Astrocyte of the hippocampus (primary cell): ENCODE measurements around the gene FOXO3B.
"Not testable (repeated sequence)": the region's sequence is repeated elsewhere in the genome, so short reads cannot be mapped to it uniquely, and the experiment has no call there.

Experiments used
- DNase-seq: peaks from one replicate; pipeline ENCODE4 v3.0.0; 2011; ENCODE audit warnings: low read depth, low spot score

FOXO3B gene

DNA sequence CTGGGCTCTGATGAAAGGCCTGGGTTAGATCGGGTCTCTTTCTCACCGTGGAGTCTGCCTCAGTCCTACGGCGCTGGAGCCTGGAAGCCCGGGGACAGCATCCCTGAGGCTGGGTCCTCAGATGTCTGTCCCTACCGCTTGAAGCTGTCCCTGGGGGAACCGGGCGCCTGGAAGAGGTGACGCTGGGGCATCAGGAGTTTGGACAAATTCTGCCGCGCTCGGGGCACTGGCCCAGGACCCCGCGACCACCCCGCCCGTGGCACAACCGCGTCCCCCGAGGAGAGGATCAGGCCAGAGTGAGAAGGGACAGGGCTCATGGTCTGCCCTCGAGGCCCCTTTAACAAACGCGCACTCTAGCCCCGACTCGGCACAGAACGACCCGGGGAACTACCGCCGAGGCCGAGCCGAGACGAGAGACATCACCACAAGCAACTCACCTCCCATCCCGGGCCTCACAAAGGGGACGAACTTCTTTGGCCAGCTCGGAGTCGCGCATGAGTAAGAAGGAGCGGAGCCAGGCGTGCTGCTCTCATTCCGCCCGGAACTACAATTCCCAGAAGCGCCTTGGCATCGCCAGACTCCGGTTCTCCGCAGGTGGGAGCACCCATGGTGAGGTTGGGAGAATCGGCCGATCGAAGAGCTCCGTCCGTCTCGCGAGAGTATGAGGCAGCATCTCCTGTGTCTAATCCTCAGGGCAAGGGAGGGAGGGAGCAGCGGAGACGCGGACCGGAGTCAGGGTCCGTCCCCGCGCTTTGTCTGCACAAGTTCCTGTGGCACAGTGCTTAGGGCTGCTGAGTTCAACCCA, at the start of gene FOXO3B:
TSS of gene FOXO3B (minus strand) at position 548 of the 805 bp plus-strand sequence. CDS start 663 bp downstream, outside the sequence.
- DNase-seq: peak; percentile 96

DNA sequence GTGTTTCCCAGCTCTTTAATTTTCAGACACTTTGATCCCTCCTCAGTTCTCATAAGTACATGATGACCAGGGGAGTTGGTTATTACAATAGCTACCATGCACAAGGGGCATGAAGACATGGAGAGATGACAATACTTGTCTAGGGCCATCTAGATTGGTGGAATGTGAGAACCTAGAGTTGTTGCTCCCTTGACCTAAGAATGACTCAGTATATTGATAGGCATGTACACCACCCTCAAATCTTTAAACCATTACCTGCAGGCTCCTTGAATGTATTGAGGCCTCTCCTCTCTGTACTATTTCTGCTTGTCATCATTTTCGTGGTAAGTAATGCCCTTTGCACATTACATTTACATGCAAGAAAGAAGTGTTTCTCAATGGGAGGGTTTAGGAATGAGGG, 41.4 kb upstream of the FOXO3B start:
- DNase-seq: not testable (repeated sequence)

DNA sequence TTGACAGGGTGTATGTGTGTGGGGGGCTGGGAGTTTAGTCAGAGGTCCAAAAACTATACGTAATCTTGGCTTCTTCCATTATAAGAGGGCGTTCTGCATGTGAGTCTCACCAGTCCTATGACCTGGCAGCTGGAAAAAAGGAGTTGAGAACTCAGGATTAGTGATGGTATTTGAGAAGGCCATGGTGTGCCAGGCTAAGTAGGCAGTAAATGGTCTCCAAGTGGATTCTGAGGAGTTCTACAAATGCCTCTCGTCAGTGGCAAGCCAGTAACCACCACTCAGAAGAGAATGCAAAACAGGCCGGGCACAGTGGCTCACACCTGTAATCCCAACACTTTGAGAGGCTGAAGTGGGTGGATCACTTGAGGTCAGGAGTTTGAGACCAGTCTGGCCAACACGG, 40.5 kb upstream of the FOXO3B start:
- not testable (repeated sequence) for DNase-seq

GRCh38 chr17:18721775-18722547, 39.8 kb upstream of the FOXO3B start:
- DNase-seq: not testable (repeated sequence)

DNA sequence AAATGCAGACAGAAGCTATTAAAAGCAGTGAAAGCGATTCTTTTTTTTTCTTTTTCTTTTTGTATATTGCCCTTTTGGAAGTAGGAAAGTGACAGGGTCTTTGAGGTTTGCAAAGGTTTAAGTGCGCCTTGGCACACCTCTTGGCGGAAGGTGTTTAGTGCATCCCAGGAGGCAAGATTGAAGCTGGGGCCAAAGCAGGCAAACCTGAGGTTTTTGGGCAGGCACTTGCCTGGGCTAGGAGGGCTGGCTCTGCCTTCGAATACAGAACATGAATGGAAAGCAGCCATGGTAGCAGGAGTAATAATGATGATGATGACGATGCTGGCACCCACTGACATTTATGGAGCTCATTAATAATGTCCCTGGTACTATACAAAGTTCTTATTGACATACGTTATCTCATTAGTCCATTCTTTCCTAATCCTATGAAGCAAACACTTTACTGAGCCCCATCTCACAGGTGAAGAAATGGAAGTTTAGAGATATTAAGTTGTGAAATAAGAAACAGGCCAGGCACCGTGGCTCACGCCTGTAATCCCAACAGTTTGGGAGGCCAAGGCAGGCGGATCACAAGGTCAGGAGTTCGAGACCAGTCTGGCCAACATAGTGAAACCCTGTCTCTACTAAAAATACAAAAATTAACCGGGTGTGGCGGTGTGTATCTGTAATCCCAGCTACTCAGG, 37.5 kb upstream of the FOXO3B start:
- not testable (repeated sequence) for DNase-seq

GRCh38 chr17:18718643-18719427, 36.7 kb upstream of the FOXO3B start:
- peak; percentile 57 for DNase-seq

- DNase-seq: peak; percentile 70
Observed at GRCh38 chr17:18712354-18712999, 30.4 kb upstream of the FOXO3B start.

GRCh38 chr17:18708215-18708614, 26.1 kb upstream of the FOXO3B start:
- DNase-seq: not testable (repeated sequence)

DNA sequence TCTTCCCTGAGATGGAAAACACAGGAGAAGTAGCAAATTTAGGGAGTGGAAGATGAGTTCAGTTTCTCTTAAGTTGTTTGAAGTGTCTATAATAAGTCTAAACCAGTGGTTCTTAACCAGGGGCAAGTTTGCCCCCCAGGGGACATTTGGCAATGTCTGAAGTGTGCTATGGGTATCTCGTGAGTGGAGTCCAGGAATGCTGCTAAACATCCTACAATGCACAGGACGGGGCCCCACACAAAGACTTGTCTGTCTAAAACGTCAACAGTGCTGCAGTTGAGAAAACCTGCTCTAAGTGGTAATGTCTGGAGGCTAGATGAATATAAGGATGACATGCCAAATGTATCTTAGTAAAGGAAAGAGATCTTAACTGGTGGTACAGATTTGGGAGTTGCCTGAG, 23.8 kb upstream of the FOXO3B start:
- not testable (repeated sequence) for DNase-seq

GRCh38 chr17:18698473-18699103, 16.5 kb upstream of the FOXO3B start:
- not testable (repeated sequence) for DNase-seq

DNA sequence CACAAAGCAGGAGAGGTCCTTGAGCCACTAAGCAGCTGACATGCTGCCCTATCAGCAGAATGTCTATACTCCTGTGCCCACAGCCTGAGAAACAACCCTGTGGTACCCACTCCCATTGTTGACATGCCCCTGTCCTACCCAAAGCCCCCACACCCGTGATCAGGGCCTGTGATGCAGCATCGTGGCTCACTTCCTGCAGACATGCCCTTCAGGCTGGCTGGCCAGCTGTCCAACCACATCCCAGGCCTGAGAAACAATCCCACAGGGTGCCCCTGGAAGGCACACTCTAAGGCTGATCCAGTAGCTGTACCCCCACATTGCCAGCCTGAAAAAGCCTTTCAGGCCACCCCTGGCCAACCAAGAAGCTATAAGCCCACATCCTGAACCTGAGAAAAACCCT, 13.0 kb upstream of the FOXO3B start:
- DNase-seq: not testable (repeated sequence)

DNA sequence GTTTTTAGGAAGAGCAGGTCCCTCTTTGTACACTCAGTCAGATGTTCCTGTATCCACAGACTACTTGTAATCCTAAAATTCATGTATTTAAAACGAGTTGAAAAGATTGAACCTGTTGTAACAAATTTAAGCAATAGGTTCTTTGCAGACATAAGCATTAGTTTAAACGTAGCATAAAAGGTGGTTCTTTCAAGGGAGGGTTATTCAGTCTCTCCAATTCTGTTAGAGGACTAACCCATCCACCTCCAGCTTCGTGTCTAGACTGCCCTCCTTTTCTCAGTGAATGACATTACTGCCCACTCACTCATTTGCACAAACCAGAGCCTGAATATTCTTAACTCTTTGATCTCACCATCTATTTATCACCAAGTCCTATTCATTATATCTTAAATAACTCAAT, 554 bp upstream of the FOXO3B start:
- not testable (repeated sequence) for DNase-seq

DNA sequence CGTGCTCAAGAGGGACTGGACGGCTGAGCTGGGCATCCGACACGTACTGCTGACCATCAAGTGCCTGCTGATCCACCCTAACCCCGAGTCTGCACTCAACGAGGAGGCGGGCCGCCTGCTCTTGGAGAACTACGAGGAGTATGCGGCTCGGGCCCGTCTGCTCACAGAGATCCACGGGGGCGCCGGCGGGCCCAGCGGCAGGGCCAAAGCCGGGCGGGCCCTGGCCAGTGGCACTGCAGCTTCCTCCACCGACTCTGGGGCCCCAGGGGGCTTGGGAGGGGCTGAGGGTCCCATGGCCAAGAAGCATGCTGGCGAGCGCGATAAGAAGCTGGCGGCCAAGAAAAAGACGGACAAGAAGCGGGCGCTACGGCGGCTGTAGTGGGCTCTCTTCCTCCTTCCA, 4.7 kb downstream of the FOXO3B start:
- not testable (repeated sequence) for DNase-seq

DNA sequence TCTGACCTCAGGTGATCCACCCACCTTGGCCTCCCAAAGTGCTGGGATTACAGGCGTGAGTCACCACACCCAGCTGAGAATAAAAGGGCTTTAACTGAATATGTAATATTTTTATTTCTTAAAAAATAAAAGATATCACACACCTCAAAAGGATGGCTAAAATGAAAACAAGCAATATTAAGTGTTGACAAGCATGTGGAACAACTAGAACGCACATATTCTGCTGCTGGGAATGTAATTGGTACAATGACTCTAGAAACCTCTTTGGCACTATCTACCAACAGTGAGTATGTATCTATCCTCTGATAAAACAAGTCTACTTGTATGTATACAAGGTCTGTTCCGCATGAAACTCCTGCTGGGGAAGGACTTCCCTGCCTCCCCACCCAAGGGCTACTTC, 5.2 kb downstream of the FOXO3B start:
- not testable (repeated sequence) for DNase-seq

DNA sequence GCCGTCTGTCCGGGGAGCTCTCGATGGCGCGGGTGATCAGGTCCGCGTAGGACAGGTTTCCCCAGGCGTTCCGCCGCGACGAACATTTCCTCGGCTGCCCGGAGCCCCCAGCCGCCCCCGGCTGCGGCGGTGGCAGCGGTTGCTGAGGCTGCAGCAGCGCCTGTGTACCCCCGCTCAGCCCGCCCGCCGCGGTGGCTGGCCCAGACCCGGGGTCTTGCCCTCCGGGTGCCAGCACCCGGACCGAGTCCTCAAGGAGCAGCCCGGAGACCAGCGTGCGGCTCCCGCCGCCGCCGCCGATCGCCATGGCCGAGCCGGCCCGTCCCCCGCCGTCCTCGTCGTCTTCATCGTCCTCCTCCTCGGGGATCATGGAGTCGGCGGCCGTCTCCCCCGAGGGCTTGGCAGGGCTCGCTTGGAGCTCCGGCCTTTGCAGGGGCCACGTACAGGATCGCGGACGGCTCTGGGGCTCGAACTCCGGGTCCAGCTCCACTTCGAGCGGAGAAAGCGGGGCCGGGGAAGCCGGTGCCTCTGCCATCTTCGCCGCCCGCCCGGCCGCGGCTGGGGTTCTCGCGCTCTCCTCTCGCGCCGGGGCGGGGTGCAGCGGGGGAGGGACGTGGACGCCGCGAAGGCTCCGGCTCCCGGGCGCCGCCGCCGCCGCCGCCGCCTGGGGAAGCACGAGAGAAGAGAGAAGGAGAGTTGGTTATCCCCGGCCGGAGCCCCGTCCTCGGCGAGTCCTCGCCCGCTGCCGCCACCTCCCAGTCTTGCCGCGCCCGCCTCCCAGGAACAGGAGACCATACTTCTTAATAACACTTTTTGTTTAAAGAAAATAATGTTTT, 9.5 kb downstream of the FOXO3B start:
- DNase-seq: not testable (repeated sequence)

DNA sequence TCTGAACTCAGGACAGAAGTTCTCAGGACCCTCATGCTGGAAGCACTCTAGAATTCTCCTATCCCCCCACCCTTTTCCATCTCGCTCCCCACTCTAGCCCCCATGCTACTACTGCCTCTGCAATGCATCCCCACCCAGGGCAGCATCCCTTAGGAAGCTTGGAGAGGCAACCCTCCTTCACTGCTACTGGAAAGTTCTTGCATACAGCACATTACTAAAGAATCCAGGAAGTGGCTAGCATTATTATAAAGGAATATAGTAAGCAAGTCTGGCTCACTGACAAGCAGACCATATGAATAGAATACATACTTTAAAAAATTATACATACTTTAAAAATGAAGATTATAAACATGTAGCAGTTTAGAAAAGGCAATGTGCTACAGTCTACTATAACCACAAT, 13.5 kb downstream of the FOXO3B start:
- DNase-seq: not testable (repeated sequence)

DNA sequence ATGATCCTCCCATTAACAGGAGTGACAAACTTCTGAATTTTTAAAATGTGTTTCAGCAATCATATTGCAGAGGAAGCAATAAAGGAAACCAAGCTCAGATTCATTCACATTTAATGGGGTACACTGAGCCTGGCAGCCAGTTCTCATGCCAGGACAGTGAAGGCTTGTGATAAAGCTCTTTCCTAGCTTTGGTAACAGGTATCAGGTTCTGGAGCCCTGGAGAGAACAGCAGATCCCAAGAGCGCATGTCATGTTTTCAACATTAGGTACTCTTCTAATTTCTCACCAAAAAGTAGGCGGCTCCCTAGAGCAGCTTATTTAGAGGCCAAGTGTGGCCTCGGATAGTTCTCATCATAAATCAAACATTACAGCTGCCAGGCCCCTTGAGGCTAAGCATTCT, 14.6 kb downstream of the FOXO3B start:
- DNase-seq: not testable (repeated sequence)

DNA sequence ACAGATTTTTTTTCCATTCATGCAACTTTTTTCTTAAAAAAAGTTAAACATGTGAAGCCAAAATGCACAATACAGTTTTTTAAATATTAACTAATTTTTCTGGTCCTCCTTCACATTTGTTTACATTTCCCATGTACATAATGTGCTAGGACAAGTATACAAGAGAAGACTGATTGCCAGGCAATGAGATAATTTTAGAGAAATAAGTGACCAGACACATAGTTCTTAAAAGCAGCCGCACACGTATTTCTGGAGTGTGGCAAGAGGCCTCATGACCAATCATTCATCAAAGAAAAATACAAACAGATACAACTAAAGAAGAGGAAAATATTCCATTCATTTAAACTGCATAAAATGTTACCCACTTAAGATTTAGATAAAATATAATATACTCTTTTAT, 15.8 kb downstream of the FOXO3B start:
- not testable (repeated sequence) for DNase-seq

- DNase-seq: not testable (repeated sequence)
Observed at GRCh38 chr17:18661924-18662624, 20.0 kb downstream of the FOXO3B start.
